Stimulated activated CD8-positive, alpha-beta memory T cell treated with anti-CD3 and anti-CD28 coated beads, Interleukin-15, amount 100 ng/mL, for 24 hours (primary cell): ENCODE results near the gene CDKN1B.

Source experiments
- DNase-seq: peaks from one replicate; pipeline ENCODE4 v3.0.0-alpha.2; 2020; ENCODE audit warnings: low read depth

Gene CDKN1B

DNA sequence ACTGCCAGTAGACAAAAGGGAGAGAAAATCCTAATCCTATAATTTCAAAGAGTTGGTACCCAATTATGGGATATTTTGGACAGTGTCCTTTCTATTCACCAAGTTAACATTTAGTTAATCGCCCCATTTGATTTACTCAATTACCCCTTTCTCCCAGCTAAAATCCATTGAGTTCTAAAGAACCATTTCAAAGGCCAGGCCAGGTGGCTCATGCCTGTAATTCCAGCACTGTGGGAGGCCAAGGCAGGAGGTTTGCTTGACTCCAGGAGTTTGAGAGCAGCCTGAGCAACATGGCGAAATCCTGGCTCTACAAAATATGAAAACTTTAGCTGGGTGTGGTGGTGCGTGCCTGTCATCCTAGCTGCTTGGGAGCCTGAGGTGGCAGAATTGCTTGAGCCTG lies 15.7 kb upstream of the CDKN1B start:
- no peak for DNase-seq

DNA sequence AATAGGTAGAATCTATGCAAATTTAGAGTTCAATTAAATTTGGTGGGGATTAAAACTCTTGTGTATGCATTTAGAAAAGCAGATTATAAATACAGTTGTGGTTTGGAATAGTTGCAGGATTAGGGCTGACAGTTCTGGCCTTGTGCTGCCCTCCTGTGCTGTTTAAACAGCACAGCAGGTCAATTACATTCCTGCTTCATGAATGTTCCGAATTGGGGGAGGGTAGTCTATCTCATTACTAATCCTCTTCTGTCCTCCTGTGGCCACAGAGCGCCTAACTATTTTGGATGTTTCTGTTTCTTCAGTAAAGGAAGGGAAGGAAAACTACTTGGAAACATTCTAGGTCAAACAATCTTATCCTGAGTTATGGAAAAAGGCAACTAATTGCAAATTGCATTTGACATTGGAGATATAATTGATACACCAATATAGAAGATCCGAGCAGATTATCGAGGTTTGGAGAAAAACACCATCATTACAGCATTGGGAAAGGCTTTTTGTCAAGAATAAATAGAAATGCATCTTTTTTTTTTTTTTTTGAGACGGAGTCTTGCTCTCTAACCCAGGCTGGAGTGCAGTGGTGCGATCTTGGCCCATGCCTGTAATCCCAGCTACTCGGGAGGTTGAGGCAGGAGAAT lies 12.5 kb upstream of the CDKN1B start:
- DNase-seq = no peak

DNA sequence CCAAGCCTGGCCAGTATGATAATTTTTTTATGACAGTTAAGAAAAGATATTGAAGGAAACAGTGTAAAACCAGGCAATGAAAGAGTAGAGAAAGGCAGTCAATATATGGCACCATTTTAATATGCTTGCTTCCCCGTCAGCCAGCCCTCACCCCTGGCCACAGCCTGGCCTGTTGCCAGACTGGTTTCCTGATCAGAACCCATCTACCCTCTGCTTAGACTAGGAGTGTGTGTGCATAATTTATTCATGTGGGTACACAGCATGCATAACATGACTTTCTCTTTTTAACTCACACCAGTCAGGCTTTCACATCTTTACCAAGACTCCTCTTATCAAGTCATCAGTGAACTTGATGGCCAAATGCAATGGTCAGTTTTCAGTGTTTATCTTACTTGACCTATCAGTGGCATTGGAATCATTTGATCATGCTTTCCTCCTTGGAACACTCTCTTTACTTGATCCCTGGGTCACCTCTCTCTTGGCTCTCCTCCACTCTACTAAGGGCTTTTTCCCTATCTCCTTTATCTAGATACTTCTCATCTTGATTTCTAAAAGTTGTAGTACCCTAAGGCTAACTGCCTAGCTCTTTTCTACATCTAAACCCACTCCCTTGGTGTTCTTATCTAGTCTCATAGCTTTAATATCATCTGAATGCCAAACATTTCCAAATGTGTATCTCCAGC lies 11.2 kb upstream of the CDKN1B start:
- no peak for DNase-seq

DNA sequence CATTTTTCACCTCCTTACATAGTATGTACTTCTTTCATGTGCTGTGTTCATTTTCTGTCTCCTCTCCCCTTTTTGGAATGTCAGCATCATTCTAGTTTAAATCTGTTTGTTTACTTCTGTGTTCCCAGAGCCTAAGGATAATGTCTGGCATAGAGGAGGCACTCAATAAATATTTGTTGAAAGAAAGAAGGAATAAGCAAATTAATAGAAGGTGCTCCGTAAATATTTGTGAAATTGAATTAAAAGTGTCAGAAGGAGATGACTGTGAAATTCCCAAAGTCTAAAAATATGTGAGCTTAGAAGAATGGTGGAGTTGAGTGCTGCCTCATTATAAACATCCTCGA lies 3.3 kb upstream of the CDKN1B start:
- no peak for DNase-seq

DNA sequence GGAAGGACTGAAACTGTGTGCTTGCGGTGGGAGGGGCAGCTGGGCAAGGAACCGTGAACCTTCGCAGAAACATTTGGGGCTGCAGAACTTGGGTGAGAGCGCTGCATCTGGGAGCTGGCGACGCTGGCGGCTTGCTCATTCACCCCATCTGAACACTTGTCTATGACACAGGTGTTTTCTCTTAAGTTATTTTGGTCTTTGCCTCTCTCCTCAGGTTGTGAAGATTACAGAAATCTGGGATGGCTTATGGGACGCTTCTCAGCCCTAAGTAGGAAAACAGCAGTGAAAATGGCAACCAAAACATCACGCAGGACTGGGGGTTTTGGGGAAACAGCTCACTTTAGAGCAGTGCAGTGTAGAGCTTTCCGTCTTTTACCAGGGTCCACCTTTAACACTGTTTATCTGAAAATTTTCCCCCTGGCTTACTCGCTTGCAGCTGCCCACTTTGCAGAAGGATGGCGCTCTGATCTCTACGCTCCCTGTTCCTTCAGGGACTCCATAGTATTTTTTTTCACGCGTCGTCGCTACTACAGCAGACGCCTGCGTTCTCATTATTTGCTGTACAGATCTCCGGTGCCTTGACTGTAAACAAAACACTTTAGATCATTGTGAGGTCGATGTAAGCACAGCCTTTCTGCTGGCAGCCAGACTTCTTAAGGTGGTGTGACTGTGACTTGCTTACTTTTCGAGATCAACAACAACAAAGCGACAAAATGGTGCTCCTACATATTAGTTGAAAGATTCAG lies 2.7 kb upstream of the CDKN1B start:
- DNase-seq = no peak

DNA sequence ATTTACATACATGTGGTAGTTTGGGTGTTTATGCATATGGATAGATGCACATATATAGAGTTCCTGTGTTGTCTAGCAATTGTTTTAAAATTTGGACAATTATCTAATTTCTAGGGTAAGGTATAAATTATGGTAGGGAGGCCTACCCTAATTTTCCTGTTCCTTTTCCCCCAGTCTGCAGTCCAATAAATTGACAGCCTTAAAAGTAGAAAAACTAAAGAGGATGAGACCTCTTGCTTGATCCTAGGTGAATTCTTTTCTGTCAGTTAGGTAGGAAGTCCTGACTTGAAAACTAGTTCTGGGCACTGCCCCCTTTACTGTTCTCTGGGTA lies 2.1 kb upstream of the CDKN1B start:
- DNase-seq = no peak

DNA sequence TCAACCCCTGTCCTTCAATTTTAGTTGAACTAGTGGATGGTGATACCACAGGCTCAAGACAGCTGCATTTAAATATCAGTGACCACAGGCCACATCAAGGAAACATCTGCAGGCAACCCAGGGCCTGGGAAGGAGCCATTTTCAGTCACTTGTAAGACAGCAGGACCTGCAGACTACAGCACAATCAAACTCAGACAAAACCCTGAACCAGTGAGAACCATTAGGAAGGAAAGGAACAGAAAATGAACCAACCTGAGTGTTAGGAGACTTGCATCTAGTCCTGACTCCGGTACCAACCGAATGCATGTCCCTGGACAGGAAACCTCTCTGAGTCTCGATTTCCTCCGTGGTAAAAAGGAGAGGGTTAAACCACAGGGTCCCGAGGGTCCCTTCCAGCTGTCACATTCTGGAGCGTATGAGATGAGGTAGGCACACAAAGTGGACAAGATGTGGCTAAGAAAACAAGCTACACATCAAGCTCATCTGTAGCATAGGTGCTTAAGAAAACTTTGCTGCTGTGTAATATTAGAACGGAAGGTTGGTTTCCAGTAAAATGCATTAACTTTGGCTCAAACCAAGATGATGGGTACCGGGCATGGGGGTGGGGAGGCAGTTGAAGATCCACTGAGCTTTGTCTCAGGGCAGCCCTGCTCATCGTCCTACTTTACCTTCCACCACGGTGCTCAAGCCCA lies 1.6 kb upstream of the CDKN1B start:
- DNase-seq = no peak

DNA sequence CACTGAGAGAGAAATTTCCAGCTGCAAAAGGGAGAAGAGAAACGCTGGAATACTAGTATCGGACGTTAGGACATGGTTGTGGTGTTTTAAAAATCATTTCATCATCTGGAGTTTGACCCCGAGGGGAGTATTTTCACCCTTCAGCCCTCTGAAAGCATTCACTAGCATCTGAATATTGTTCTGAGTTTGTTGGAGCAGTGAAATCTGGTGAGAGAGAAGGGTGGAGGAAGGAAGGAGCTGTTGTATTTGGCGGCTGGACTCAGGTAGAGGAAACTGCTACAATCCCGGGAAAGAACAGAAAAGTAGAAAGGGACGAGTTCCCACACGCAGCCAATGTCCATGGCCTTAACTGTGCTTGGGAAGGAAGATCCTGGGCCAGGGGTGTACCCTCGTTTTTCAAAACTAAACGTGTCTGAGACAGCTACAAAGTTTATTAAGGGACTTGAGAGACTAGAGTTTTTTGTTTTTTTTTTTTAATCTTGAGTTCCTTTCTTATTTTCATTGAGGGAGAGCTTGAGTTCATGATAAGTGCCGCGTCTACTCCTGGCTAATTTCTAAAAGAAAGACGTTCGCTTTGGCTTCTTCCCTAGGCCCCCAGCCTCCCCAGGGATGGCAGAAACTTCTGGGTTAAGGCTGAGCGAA lies 896 bp upstream of the CDKN1B start:
- DNase-seq = no peak

DNA sequence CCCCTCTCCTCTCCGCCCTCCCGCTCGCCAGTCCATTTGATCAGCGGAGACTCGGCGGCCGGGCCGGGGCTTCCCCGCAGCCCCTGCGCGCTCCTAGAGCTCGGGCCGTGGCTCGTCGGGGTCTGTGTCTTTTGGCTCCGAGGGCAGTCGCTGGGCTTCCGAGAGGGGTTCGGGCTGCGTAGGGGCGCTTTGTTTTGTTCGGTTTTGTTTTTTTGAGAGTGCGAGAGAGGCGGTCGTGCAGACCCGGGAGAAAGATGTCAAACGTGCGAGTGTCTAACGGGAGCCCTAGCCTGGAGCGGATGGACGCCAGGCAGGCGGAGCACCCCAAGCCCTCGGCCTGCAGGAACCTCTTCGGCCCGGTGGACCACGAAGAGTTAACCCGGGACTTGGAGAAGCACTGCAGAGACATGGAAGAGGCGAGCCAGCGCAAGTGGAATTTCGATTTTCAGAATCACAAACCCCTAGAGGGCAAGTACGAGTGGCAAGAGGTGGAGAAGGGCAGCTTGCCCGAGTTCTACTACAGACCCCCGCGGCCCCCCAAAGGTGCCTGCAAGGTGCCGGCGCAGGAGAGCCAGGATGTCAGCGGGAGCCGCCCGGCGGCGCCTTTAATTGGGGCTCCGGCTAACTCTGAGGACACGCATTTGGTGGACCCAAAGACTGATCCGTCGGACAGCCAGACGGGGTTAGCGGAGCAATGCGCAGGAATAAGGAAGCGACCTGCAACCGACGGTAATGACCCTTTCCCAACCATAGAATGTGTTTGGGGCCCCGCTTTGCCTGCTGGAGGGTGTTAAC lies 615 bp downstream of the CDKN1B start:
- no peak for DNase-seq

DNA sequence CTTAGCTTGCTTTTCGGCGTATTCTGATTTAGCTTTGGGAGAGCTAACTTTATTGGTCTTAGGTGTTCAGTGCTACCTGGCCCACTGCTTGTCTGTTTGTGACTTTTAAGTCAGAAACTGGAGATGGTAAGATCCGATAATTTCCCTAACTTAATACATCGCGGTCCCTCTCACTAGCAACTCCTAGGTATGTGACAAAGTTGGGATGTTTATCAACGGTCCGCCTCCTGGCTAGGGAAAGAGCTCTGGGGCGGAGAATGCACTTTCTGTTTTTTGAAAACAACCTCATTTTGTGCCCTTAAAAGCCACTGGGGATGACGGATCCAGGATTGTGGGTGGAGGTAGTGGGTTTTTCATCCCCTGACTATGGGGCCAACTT lies 1.2 kb downstream of the CDKN1B start:
- no peak for DNase-seq

DNA sequence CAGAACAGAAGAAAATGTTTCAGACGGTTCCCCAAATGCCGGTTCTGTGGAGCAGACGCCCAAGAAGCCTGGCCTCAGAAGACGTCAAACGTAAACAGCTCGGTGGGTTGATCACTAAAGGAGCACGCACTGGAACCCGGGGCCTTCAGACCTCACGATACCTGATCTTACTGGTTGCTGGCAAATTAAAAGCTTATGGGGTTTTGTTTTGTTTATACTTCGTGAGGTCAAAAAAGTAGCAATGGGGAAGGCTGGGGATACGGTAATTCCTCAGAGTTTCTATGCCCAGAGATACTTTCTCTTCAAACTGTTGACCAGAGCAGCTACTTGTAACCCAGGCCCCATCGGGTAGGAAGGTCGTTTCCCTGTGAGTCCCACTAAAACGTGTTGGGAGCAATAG lies 1.7 kb downstream of the CDKN1B start:
- DNase-seq = no peak

DNA sequence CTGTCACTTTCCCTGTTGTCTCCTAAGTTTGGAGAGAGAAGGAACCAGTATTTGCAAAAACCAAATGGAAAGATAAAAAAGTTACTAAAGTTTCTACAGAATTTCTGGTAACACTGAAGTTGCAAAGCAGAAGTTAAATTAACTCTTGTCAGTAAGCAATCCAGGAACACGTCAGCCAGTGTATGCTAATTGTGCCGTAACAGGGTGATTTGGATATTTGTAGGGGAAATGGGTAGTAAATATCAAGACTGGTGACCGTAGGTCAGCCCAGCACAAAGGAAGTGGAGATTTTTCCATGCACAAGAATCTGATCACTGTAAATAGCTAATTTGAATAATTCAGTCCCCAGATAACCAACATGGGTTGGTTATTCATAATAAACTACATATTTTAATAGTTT lies 2.3 kb downstream of the CDKN1B start:
- DNase-seq = no peak

- no peak for DNase-seq
These were observed 2.9 kb downstream of the CDKN1B start for GRCh38 chr12:12720052-12720451.

DNA sequence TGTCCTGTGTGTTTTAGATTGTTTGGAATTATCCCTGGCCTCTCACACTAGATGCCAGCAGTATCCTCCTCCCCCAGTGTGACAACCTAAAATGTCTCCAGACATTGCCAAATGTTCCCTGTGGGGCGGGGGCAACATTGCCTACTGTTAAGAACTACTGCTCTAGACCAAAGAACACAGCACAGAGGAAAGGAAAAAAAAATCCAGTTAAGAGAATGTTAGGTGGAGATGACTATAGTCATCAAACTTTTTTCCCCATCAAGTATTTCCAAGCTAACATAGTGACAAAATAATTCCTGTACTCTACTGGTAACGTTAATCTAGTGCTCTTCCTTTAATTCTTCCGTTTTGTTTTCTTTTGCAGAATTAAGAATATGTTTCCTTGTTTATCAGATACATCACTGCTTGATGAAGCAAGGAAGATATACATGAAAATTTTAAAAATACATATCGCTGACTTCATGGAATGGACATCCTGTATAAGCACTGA lies 3.5 kb downstream of the CDKN1B start:
- DNase-seq = no peak

DNA sequence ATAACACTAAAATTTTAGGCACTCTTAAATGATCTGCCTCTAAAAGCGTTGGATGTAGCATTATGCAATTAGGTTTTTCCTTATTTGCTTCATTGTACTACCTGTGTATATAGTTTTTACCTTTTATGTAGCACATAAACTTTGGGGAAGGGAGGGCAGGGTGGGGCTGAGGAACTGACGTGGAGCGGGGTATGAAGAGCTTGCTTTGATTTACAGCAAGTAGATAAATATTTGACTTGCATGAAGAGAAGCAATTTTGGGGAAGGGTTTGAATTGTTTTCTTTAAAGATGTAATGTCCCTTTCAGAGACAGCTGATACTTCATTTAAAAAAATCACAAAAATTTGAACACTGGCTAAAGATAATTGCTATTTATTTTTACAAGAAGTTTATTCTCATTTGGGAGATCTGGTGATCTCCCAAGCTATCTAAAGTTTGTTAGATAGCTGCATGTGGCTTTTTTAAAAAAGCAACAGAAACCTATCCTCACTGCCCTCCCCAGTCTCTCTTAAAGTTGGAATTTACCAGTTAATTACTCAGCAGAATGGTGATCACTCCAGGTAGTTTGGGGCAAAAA lies 4.1 kb downstream of the CDKN1B start:
- DNase-seq = no peak

DNA sequence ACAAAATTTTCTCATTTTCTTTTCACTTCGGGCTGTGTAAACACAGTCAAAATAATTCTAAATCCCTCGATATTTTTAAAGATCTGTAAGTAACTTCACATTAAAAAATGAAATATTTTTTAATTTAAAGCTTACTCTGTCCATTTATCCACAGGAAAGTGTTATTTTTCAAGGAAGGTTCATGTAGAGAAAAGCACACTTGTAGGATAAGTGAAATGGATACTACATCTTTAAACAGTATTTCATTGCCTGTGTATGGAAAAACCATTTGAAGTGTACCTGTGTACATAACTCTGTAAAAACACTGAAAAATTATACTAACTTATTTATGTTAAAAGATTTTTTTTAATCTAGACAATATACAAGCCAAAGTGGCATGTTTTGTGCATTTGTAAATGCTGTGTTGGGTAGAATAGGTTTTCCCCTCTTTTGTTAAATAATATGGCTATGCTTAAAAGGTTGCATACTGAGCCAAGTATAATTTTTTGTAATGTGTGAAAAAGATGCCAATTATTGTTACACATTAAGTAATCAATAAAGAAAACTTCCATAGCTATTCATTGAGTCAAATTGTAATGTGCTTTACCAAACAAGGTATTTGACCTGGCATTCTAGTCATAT lies 4.8 kb downstream of the CDKN1B start:
- no peak for DNase-seq

DNA sequence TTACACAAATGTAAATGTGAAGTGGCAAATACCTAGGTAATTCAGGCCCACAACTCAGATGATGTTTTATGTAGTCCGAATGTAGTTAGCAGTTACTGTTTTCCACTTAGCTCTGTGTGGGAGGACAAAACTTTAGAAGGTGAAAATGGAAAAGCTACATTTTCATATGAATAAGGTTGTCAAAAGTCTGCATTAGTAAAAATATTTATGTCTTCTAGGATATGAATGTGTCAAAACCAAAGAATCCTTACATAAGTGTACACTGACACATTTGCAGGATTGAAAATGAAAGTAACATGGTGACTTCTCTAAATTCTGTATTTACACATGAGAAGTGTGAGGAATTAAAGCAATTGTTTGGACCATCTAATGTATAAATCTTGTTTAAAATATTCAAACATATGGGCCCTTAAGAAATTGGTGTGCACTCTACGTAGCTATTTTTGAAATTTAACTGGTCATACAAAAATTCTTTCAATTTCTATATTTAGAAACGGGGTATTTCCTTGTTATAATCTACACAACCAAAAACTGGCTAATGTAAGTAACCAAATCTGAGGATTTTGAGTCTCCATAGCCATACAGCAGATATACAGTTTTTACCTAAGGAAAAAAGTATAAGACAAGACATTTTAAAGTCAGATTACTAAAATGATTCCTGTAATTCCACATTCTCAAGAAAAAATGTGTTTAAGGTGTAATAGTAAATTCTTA lies 5.4 kb downstream of the CDKN1B start:
- DNase-seq = no peak

DNA sequence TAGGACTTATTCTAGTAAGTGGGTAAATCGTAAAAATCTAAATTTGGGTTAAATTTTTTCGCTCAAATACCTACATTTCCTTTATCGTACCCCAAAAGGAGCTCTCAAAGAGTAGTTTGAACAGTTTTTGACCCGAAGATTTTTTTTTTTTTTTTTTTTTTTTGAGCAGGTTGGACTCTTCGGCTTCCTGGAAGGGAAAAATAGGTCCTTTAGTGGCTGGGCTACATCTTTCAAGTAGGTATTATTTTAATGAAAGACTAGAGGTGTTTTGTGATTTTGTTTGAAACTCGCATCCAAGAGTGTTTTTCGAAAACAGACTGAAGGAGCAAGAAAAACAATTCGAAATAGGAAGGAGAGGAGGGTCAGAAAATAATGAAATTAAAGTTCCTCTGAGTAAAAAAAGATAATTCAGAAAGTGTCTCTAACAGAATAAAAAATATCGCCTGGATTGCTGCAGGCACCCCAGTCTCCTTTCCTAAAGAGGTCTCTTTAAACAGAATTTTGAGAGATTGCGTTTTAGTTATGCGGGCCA lies 6.0 kb downstream of the CDKN1B start:
- DNase-seq = no peak

GRCh38 chr12:12723681-12724420 lies 6.7 kb downstream of the CDKN1B start:
- DNase-seq = no peak
